ENCODE data around the gene CRYBA4.

DNA sequence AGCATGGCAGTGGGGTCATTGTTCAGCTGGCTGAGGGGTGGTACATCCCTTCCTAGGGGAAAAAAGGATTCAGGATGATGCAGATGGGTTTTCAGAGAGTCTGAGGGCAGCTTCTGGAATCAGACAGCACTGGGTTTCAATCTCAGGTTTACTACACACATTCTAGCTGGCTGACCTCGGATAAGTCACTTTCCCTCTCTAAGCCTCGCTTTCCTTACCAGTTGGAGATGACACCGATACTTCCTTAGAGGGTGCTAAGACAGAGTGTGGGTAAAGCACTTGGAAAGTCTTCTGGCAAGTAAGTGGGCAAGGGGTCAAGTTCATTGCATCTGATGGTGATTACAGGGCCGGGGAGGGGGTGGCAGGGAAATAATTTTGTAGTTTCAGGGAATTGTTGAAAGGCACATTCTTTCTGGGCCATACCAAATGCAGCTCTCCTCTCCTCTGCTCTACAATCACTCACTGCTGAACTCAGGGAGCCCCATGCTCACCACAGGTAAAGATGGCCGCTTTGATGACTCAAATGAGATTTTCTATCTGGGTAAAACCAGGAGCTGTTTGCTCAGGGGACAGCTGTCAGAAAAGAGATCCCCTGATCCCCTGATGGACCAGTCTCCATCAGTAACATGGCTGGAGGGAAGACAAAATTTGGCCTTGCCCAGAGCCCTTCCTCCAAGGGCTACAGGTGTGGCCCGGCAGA, 29.1 kb downstream of the CRYBA4 start:
- TF ChIP-seq ZBTB33 (IDR thresholded peaks at IDR 0.05), result no peak
- no peak for TF ChIP-seq RFX5 (IDR thresholded peaks at IDR 0.05; ENCODE audit: low read depth, low read length)
